ENCODE measurements around the gene LAMA5.
A peak's percentile ranks its signal among the peaks of the same experiment; 100 is the strongest.

Gene LAMA5

DNA sequence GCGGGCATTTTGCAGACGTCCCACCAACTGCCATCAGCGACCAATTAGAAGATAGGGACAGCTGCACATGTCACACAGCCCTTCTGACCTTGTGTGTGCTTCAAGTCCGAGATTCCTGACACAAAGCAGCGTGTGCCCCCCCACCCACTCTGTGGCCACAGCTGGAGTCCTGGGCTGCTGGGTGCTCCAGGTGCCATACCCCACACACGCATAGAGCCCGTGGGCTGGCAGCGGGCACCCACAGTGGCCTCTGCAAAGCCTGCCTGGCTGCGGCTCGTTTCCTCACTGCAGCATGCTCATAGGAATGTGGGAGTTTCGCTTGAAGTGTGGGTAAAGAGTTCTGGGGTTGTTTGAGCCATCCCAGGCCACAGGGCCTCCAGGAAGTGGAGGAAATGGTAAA lies 66.8 kb downstream of the LAMA5 start:
- peak; percentile 43 for DNase-seq

DNA sequence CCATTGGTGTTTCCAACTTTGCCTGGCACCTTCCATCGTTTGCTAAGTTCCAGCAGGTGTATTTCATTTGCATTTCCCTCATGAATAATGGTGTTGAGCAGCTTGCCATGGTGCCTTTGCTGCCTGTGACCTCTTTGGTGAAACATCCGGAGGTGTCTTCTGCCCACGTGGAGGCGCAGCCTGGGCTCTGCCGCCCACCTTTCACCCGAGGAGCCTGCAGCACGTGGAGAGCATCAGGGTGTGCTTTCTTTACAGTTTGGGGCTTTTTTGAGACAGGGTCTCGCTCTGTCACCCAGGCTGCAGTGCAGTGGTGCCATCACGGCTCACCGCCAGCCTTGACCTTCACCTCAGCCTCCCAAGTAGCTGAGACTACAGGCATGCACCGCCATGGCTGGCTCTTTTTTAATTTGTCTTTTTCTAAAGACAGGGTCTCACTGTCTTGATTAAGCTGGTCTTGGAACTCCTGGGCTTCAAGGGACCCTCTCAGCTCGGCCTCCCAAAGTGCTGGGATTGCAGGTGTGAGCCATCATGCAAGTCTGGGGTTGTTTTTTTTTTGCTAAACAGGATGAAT lies 67.4 kb downstream of the LAMA5 start:
- DNase-seq: no peak

DNA sequence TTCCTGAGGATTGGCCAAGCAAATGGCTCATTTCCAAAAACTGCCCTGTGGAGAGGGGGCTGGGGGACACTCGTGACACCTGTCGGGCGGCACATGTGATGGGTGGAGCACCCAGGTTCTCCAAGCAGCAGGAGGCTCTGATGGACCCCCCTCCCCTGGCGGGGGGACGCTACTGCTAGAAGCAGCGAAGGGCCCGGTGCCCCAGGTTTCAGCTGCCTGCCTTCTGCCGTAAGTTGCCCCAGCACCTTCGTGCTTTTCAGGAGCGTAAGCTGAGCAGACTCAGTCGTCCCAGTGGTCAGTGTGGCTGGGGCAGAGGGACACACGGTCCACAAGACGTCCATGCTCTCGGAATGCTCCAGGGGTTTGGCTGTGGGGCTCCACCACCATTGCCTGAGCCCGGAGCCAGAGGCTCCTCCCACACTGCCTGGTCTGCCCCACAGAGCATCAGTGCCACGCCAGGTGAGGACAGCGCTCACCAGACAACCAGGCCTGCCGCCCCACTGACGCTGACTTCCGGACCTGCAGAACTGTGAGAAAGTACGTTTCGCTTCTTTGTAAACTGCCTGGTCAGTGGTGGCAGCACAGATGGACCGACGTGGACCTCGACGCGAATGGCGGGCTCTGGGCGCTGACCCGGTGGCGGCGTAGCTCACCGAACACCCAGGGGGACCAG lies 68.4 kb downstream of the LAMA5 start:
- DNase-seq: no peak

DNA sequence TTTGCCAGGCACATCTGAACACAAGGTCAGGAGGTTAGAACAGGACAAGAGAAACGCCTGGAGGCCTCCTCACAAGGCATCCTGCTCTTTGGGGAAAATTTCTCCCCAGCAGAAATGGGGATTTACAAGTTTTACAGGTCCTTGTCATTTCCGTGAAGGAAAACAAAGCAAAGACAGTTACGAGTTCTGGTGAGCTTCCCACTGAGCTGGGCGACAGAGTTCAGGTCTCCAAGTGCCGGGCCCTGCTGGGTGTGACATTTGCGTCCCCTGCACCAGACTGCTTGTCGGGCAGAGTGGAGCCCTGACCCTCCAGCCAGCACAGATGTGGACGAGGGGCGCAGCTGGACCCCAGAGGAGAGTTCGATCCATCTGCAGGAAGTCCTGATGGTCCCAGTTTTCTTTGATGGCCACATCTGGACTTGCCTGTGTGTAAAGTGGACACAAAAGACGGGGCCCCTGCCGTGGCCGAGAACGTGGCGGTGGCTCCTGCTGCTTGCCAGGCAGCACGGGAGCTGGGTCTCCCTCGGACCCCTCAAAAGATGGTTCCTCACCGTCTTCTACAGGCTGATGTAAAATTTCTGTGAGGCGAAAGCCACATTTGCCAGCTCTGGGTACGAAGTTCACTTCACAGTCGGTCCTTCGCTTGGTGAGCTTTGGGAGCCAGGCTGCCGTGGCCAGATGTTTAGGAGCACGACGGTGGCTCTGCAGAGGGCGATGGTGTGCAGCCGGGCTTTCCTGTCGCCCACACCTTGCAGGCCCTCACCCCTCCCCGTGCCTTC lies 69.5 kb downstream of the LAMA5 start:
- DNase-seq: no peak

DNA sequence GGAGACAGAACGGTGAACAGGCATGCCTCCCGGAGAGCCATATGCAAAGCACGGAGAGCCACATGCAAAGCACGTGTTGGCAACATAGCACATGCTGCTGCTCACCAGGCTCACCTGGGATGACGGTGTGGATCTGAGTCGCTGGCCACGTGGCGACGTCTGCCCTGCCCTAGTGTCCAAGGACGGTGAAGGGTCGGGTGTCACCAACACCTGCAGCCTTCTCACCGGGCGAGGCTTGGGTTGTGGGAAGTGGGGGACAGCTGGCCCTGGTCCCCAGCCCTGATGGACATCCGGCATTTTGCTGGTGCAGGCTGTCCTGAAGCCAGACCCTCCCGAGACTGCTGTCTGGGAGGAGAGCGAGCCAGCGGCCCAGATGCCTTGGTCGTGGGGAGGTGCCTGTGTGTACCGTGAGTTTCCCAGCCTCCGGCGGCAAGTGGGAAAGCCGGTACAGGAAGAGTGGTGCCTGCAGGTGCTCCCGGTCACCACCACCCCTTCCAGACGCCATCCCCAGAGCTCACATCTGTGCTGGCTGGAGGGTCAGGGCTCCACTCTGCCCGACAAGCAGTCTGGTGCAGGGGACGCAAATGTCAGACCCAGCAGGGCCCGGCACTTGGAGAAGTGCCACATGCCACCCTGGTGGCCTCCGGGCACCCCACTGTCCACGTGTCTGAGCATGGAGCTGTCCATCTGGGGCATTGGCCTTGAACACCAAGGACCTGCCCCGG lies 70.2 kb downstream of the LAMA5 start:
- no peak for DNase-seq

DNA sequence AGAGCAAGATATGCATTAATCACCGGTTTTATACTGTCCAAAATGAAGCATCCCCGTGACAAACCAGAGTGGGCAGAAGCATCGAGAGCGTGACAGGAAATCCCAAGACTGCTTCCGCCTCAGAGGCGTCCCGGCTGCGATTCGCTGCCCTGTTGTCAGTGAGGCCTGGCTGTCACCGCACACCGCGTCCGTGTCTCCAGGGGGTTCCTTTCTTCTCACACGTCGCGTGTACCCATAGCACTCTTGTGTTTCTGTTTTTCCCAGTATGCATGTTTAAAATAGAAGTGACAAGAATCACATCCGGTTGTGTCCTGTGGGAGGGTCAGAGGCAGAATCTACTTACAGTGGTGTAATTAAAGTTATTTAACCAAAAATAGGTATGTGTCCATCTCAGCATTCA lies 72.6 kb downstream of the LAMA5 start:
- DNase-seq: peak; percentile 65

DNA sequence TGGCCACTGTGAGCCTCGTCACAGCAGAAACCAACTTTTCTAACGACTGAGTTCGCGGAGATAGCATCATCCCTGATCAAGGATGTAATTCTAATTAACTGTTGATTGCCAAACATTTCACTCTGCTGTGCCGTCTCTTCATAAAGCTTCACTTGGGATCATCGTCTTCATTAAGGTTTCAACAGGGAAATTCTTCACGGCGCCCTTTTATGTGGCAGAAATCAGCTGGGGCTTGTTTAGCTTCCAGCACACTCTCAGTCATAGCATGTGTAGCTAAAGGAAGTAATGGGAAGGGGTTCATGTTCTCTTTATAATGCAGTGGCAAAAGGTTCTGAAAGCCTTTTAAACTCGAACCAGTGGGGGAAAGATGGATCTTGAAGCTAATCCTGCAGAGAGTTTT lies 73.2 kb downstream of the LAMA5 start:
- no peak for DNase-seq

DNA sequence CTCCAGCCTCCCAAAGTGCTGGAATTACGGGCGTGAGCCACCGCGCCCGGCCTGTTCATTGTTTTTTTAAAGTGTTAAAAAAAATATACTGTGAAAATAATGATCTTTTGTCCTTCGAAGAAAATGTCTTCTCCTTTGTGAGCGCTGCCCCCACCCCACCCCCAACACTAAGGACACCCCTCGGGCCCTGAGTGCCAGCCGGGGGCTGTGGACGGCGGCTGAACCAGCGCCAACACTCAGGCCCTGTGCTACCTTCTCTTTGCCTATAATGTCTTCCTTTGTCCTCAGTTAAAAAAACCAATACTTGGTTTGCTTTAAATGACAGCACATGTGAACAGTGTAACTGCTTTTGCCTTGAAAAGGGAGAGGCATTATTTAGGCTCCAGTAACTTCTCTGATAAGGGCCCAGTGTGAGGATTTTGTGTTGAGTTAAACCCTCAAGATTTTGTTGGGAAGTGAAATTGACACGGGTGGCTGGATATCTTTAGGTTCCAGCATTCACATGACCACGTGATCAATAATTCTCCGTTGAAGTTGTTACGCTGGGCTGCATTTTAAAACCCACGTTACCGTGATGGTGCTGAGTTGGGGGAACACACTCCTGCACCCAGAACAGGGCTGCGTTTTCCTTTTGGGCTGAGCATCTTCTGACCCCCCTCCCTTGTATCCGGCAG lies 73.9 kb downstream of the LAMA5 start:
- no peak for DNase-seq

DNA sequence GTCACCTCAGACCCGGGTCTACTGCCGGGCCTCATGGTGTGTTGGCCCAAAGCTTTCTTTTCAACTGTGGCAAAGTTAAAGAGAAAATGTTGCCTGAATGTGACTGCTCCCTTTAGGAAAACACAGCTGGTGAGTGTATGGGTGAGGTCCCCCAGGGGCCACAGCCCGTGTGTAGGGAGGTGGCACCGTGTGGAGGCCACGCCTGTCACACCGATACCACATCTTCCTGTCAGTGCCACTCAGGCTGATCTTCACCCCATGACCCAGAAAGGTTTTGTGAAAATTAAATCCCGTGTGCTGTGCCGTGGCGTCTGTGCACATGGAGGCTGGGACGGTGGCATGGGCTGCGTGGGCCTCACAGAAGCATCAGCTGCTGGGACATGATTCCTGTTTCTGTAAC lies 75.0 kb downstream of the LAMA5 start:
- no peak for DNase-seq

DNA sequence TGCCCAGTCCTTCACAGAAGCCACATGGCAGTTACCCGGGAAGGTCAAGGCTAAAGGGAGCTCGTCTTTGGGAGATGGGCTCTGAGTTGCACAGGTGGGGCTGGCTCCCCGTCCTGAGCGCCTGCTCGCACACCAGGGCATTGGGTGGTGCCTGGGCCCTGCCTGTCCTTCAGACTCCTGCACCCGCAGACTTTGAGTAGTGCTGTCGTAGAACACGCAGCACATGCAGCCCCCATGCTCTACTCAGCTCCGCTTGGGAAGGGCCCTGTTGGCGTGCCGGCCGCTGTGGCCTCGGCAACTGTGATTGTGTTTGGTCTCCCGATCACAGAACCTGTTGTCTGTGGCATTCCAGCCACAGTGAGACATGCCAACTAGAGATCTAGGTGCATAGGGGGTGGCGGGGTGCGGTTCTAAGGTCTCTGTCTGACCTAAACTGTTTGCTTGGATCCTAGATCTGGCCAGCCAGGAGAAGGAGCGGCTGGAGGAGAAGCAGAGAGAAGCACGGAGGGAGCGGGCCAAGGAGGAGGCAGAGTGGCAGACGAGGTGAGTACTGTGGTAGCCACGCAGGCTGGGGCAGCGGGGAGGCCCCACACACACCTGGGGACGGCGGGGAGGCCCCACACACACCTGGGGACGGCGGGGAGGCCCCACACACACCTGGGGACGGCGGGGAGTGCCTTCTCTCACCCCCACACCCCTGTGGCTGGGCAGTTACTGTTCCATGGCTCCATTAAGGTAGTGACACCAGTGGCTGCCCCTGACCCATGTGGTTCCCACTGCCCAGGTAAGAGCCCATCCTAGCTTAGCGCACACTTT lies 75.7 kb downstream of the LAMA5 start:
- no peak for DNase-seq

DNA sequence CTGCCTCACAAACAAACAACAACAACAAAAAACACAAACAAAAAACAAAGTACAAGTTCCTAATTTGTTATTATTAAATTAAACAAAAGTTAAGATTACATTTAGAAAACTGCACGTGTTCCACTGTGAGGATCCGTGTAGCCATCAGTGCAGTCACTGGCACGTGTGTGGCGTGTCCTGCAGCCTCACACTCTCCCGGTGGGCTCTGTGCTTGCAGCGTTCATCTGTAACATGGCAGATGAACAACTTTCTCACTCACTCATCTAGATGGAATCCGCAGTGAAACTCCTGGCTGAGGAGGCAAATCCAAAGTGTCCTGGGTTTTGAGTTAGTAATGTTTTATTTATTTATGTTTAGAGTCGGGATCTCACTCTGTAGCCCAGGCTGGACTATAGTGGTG lies 77.2 kb downstream of the LAMA5 start:
- DNase-seq: no peak

DNA sequence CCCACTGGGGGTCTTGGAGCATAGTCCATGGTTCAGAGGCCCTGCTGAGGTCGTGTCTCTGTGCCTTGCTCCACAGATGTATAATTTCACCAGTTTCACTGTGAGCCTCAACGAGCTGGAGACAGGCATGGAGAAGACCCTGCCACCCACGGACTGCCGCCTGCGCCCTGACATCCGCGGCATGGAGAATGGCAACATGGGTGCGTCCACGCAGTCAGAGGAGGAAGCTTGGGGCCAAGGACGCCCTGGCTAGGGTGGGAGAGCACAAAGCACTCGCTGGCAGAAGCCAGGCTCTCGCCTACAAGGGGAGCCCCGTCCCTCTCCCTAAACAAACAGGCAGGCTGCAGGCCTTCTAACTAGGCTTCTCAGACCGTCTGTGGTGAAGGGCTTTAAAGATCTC lies 78.0 kb downstream of the LAMA5 start:
- DNase-seq: no peak

DNA sequence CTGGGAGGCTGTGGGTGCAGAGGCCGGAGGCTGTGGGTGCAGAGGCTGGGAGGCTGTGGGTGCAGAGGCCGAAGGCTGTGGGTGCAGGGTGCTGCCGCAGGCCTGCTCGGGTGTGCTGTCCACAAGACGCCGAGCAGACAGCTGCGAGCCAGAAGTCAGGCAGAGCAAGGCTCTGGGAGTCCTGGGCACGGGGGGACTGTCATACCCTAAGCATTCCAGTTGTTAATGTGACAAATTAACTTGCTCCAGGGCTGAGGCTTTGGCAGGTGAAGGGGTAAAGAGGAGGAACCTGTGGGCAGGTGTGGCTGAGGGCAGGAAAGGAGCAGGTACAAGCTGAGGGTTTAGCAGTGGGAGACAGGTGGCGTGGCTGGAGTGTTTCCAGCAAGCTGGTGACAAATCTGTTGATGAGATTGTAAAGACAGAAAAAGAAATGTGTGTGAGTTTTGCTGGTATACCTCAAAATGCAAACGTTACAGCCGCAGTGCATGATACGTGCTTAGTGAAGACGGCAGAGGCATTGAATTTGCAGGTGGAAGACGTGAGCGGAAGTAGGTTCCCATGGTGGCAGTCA lies 78.5 kb downstream of the LAMA5 start:
- no peak for DNase-seq

DNA sequence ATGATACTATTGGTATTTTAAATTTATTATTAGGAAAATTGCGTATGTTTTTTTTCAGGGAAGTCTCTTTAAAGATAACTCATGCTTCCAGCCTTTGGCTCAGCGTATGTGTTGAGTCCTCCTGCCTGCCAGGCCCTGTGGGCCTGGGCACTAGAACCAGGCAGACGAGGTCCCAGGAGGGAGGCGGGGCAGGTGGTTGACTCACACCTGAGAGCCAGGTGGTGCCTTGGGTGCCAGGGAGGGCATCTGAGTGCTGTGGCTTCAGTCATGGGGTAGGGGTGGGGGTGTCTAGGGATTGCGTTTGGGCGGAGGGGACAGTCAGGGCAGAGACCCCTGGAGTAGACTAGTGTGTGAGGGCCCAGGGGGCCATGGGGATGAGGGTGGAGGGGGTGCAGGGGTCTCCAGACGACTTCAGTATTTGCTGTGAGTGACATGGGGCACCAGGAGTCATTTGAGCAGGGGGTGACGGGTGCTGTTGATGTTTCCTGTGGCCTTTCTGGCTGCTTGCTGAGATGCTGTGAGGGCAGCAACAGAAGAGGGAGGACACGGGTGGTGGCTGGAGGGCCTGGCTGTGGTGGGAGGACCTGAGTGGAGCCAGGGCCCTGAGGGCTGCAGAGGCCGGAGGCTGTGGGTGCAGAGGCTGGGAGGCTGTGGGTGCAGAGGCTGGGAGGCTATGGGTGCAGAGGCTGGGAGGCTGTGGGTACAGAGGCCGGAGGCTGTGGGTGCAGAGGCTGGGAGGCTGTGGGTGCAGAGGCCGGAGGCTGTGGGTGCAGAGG lies 79.2 kb downstream of the LAMA5 start:
- DNase-seq: no peak

DNA sequence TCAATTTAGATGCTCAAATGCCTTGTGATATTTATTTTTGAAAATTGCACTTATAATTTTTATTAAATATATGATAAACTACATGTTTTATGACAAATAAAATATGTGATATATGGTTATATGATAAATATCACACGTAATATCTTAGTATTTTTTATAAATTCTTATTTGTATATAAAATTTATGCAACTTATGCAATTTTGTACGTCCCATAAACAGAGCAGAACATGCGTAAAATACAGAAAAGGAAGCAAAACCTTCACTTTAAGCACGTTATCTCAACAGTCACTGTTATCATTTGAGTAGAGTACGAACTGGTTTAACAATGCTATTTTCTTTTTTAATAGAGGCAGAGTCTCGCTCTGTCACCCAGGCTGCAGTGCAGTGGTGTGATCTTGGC lies 80.0 kb downstream of the LAMA5 start:
- DNase-seq: no peak

DNA sequence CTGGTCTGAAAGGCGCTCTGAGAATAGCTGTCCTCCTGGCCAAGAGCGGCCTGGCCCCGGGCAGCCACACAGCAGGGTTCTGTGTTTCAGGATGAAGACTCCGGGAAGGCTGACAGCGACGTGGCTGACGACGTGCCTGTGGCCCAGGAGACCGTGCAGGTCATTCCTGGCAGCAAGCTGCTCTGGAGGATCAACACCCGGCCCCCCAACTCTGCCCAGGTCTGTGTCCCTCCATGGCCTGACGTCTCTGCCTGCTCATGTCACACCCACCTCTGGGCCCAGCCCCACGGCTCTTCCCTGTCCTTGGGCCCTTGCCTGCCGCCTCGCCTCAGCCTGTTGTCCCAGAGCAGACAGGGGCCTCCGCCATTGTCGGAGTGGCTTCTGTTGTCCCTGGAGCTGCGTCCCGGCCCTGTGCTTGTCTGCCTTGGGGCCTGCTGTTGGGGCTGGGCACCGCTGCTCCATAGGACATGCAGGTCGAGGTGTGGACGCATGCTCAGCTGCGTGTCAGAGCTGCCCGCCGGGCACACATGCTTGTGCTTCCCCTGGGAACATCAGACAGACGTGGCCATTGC lies 80.5 kb downstream of the LAMA5 start:
- DNase-seq: no peak

DNA sequence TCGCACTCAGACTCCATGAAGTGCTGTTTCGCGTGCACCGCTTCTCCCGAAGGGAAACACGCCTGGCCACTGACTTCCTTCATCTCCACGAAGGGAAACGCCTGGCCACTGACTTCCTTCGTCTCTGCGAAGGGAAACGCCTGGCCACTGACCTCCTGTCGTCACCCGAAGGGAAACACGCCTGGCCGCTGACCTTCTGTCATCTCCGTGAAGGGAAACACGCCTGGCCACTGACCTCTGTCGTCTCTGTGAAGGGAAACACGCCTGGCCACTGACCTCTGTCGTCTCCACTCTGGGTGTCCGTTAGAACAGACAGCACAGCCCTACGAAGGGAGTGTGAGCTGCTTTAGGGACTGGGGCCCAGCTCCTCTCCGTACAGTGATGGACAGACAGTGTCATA lies 81.4 kb downstream of the LAMA5 start:
- no peak for DNase-seq

DNA sequence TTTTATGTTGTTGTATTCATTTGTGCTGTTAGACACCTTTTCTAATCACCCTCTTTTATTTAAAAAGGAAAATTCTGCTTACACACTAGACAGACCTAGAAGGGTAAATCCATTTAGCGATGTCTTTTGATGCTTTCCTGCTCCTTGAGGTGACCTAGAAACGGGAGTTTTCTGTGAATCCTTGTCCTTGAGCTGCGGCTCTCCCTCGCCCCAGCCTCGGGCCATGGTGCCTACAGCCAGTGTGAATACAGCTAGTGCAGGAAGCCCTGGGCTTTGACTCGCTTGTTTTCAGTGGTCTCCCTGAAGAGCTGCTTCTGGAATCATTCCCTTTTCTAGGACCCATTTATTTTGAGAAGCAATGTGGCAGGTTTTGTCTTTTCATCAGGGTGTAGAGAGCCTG lies 82.0 kb downstream of the LAMA5 start:
- DNase-seq: no peak

DNA sequence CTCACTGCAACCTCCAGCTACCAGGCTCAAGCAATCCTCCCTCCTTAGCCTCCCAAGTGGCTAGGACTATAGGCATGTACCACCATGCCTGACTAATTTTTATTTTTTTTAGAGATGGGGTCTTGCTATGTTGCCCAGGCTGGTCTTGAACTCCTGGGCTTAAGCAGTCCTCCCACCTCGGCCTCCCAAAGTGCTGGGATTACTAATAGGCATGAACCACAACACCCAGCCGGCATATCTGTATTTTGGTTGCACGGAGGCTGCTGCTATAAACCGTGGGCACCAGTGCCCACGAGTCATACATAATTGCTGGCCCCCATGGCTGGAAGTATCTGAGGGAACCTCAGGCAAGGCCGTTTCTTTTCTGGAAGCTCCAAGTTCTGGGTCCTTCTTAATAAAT lies 82.7 kb downstream of the LAMA5 start:
- DNase-seq: no peak

DNA sequence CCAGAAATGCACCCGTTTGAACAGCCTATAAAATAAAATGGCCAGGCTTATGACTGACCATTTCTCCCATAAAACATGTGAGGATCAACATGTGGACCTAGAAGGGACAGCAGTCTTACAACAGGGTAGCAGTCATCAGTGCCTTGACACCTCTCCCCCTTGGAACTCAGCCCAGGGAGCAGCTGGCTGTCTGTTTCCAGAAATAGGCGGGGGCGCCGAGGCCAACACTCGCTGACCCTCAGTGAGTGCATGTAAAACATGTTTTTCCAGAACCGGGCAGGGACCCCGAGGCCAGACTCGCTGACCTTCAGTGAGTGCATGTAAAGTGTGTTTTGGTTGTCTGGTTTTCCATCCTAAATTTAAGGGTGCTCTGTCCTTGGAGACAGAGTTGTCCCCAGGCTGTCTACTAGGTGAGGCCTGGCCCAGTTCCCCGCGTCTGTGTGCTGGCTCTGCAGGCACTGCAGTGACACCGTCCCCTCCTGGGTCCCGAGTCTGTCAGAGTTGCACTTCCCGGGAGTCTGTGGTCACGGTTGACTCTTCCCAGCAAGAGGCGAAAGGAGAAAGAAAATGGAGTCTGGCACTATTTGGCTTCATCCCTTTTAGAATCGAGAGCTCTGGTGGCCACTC lies 84.1 kb downstream of the LAMA5 start:
- no peak for DNase-seq

Measured in MV-4-11 (cell line).